Esophagus muscularis mucosa (tissue), 3 donors: ENCODE results near the gene UBN2.
"Not testable (repeated sequence)": the region's sequence is repeated elsewhere in the genome, so short reads cannot be mapped to it uniquely, and the experiment has no call there.

Source experiments
- CTCF ChIP-seq, 3 experiments: fragments of 200-600 bp in 2 of 3; fragments of 450-650 bp in 1 of 3; sonication (generic) in 2 of 3; IDR thresholded peaks; one replicate each; pipeline ENCODE4 v1.5.1; 2017 to 2019; ENCODE audit warnings: antibody characterized with exemption in 3 of 3, mild to moderate bottlenecking in 2 of 3, moderate library complexity in 1 of 3
- POLR2A ChIP-seq: fragments of 450-650 bp; IDR thresholded peaks from one replicate; pipeline ENCODE4 v1.6.1; 2017; ENCODE audit warnings: antibody characterized with exemption, moderate library complexity, mild to moderate bottlenecking, low read depth

DNA sequence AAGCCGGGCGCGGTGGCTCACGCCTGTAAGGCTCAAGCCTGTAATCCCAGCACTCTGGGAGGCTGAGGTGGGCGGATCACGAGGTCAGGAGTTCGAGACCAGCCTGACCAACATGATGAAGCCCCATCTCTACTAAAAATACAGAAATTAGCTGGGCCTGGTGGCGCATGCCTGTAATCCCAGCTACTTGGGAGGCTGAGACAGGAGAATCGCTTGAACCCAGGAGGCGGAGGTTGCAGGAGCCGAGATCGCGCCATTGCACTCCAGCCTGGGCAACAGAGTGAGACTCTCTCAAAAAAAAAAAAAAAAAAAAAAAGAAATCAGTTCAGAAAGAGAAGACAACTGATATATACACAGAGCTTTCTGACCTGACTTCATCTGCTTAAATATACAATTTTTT lies 102.4 kb downstream of the UBN2 start:
- not testable (repeated sequence) for TF ChIP-seq CTCF (IDR thresholded peaks at IDR 0.05); POLR2A
